Measurements from ENCODE around the gene TBCCD1. TPM values are rescaled to one million over a fixed set of nuclear protein-coding genes. Genes with fewer than 3 reads are reported as not detected.
"Not testable (repeated sequence)": the region's sequence is repeated elsewhere in the genome, so short reads cannot be mapped to it uniquely, and the experiment has no call there.

Gene TBCCD1
- total RNA-seq, 1 experiment from 2014 or later: 11.1 TPM

DNA sequence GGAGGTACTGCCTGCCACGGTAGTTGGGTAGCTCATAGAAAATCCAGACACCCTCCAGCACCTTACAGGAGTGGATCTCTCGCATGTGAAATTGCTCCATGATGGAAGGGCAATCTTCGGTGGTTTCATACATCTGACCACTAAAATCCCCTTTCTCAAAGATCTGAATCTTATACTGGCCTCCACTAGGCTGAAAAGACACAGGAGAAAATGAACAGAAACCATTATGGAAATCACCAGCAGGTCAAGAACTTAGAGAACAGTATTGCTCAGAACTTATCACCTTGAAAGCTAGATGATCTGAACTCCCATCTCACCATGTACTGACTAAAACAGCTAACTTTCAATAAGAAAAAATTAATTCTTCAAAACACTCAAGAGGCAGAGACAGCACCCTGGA lies 28.4 kb downstream of the TBCCD1 start:
- peaks cover 11% of the 10 kb centered on the region for H3K36me3 Mint-ChIP-seq (ENCODE audit: insufficient read depth, unreplicated experiment)
- H3K27ac Mint-ChIP-seq (ENCODE audit: low read depth, unreplicated experiment): no peak overlapping the region
- TF ChIP-seq, protein P1, sequence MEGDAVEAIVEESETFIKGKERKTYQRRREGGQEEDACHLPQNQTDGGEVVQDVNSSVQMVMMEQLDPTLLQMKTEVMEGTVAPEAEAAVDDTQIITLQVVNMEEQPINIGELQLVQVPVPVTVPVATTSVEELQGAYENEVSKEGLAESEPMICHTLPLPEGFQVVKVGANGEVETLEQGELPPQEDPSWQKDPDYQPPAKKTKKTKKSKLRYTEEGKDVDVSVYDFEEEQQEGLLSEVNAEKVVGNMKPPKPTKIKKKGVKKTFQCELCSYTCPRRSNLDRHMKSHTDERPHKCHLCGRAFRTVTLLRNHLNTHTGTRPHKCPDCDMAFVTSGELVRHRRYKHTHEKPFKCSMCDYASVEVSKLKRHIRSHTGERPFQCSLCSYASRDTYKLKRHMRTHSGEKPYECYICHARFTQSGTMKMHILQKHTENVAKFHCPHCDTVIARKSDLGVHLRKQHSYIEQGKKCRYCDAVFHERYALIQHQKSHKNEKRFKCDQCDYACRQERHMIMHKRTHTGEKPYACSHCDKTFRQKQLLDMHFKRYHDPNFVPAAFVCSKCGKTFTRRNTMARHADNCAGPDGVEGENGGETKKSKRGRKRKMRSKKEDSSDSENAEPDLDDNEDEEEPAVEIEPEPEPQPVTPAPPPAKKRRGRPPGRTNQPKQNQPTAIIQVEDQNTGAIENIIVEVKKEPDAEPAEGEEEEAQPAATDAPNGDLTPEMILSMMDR (IDR thresholded peaks at IDR 0.05; ENCODE audit: unreplicated experiment): no peak
- ChIA-PET POLR2A (interaction anchor here (1.6 kb wide), 1 partner anchor 27 kb away, joined by 3 read pairs; no protein-coding TSS in a partner anchor), CTCF (interaction anchor here (0.6 to 7.1 kb wide), 12 partner anchors 10 to 596 kb away, joined by 3 to 107 read pairs (median 18); no protein-coding TSS in a partner anchor)
- intact Hi-C loops (cut with micrococcal nuclease): no loop called here
- DNase-seq (ENCODE audit: unreplicated experiment): no peak
- BruUV-seq (replicated peaks): no TSS peak
- H3K27me3 Mint-ChIP-seq (ENCODE audit: insufficient read depth, unreplicated experiment): no peaks in the 10 kb centered on the region
- H3K4me1 Mint-ChIP-seq (ENCODE audit: insufficient read depth, unreplicated experiment): peaks cover 13% of the 10 kb centered on the region
- H3K4me3 Mint-ChIP-seq (ENCODE audit: unreplicated experiment): no peak overlapping the region
- no peaks in the 10 kb centered on the region for H3K9me3 Mint-ChIP-seq (ENCODE audit: unreplicated experiment)

DNA sequence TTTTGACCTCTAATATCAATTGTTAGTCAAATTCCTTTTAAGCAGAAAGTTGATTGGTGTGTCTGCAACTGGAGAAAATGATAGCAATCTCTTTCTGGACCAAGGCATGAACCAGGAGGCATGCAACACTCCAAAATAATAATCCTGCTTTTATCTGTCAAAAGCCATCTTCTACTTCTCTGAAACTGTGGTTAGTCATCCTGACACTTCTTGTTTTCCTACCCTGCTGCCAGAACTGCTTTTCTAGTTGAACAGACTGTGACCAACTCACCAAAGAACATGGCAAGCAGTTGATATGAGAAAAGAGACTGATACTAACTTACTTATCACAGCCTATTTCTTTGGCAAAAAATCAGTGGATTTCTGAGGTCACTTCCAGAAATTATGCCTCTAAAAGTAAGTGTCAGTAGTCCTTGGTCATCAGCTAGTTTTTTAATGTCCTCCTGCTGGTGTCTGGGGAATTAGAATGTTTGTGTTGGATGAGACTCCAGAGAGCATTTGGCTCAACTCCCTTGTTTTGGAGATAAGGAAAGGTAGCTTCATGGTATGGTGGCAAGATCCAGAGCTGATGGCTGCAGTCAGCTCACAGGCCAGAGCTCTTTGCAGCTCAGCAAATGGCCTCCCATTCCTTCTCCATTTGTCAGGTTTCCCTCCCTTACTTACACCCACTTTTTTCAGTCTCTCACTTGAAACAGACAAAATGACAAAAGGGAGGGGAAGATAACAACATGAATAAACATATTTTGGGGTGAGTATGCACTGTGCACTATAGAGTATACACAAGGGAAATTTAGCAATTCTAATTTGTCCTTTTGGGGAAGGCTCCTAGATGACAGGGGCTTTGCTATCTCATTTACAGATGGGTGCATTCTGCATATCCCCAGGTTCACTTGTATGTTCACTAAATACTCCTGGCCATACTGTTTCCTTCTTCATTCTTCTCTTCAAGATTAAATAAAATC lies 30.0 kb downstream of the TBCCD1 start:
- Mint-ChIP-seq H3K9me3 (ENCODE audit: unreplicated experiment) (no peaks in the 10 kb centered on the region), H3K27ac (ENCODE audit: low read depth, unreplicated experiment) (no peak overlapping the region), H3K4me3 (ENCODE audit: unreplicated experiment) (no peak overlapping the region), H3K36me3 (ENCODE audit: insufficient read depth, unreplicated experiment) (no peaks in the 10 kb centered on the region), H3K27me3 (ENCODE audit: insufficient read depth, unreplicated experiment) (no peaks in the 10 kb centered on the region), H3K4me1 (ENCODE audit: insufficient read depth, unreplicated experiment) (peaks cover 13% of the 10 kb centered on the region)
- TF ChIP-seq, protein P1 (IDR thresholded peaks at IDR 0.05; ENCODE audit: unreplicated experiment): no peak
- DNase-seq (ENCODE audit: unreplicated experiment): no peak
- intact Hi-C loops (cut with micrococcal nuclease): no loop called here
- ChIA-PET POLR2A (interaction anchor here (1.0 to 2.7 kb wide), 2 partner anchors 277 to 554 kb away, joined by 3 to 7 read pairs; no protein-coding TSS in a partner anchor), CTCF (interaction anchor here (0.5 to 7.1 kb wide), 9 partner anchors 80 to 594 kb away, joined by 3 to 80 read pairs (median 4); no protein-coding TSS in a partner anchor)
- BruUV-seq (replicated peaks): no TSS peak

GRCh38 chr3:186534113-186534669 lies 32.9 kb downstream of the TBCCD1 start:
- Mint-ChIP-seq H3K27me3 (ENCODE audit: insufficient read depth, unreplicated experiment) (no peaks in the 10 kb centered on the region), H3K36me3 (ENCODE audit: insufficient read depth, unreplicated experiment) (no peaks in the 10 kb centered on the region), H3K27ac (ENCODE audit: low read depth, unreplicated experiment) (no peak overlapping the region), H3K4me3 (ENCODE audit: unreplicated experiment) (no peak overlapping the region), H3K4me1 (ENCODE audit: insufficient read depth, unreplicated experiment) (no peaks in the 10 kb centered on the region), H3K9me3 (ENCODE audit: unreplicated experiment) (no peaks in the 10 kb centered on the region)
- ChIA-PET POLR2A (interaction anchor here (1.4 kb wide), 1 partner anchor 15 kb away, joined by 3 read pairs; no protein-coding TSS in a partner anchor), CTCF (interaction anchor here (0.6 to 3.3 kb wide), 6 partner anchors 13 to 551 kb away, joined by 3 to 24 read pairs (median 4); no protein-coding TSS in a partner anchor)
- BruUV-seq (replicated peaks): no TSS peak
- intact Hi-C loops (cut with micrococcal nuclease): no loop called here
- DNase-seq (ENCODE audit: unreplicated experiment): no peak
- TF ChIP-seq, protein P1 (IDR thresholded peaks at IDR 0.05; ENCODE audit: unreplicated experiment): no peak

DNA sequence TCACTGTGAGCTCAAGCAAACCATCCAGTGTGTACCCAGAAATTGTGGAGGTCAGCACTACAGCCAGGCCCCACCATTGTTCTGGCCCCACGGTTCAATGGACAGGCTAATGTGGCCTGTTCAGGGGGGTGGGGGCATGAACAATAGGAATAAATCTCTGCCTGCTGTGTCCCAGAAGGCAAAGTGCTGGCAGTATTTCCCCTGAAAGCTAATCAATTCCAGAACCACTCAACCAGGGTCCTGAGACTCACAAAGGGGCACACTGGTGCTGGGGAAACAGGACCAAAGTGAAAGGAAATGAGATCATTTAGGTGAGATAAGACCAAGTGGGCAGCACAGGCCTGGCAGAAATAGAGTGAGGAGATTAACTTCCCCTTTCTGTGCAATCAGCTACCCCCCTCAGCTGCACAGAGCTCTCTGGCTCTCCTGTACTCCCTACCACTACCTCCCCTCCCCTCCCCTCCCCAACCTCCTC lies 34.5 kb downstream of the TBCCD1 start:
- no TSS peak for BruUV-seq (replicated peaks)
- no peak overlapping the region for H3K4me3 Mint-ChIP-seq (ENCODE audit: unreplicated experiment)
- intact Hi-C loops (cut with micrococcal nuclease): no loop called here
- no peaks in the 10 kb centered on the region for H3K9me3 Mint-ChIP-seq (ENCODE audit: unreplicated experiment)
- no peak overlapping the region for H3K27ac Mint-ChIP-seq (ENCODE audit: low read depth, unreplicated experiment)
- no peaks in the 10 kb centered on the region for H3K27me3 Mint-ChIP-seq (ENCODE audit: insufficient read depth, unreplicated experiment)
- TF ChIP-seq, protein P1 (IDR thresholded peaks at IDR 0.05; ENCODE audit: unreplicated experiment): no peak
- no peaks in the 10 kb centered on the region for H3K4me1 Mint-ChIP-seq (ENCODE audit: insufficient read depth, unreplicated experiment)
- ChIA-PET CTCF (interaction anchor here (0.9 kb wide), 1 partner anchor 13 kb away, joined by 3 read pairs; no protein-coding TSS in a partner anchor), POLR2A (interaction anchor here (1.4 kb wide), 1 partner anchor 17 kb away, joined by 3 read pairs; no protein-coding TSS in a partner anchor)
- no peaks in the 10 kb centered on the region for H3K36me3 Mint-ChIP-seq (ENCODE audit: insufficient read depth, unreplicated experiment)
- no peak for DNase-seq (ENCODE audit: unreplicated experiment)

GRCh38 chr3:186531694-186532093 lies 35.4 kb downstream of the TBCCD1 start:
- H3K27ac Mint-ChIP-seq (ENCODE audit: low read depth, unreplicated experiment); H3K9me3 Mint-ChIP-seq (ENCODE audit: unreplicated experiment); intact Hi-C loops (cut with micrococcal nuclease); H3K36me3 Mint-ChIP-seq (ENCODE audit: insufficient read depth, unreplicated experiment); POLR2A ChIA-PET; H3K27me3 Mint-ChIP-seq (ENCODE audit: insufficient read depth, unreplicated experiment); H3K4me1 Mint-ChIP-seq (ENCODE audit: insufficient read depth, unreplicated experiment); DNase-seq (ENCODE audit: unreplicated experiment); H3K4me3 Mint-ChIP-seq (ENCODE audit: unreplicated experiment); BruUV-seq (replicated peaks): not testable (repeated sequence)
- CTCF ChIA-PET: interaction anchor here (0.6 kb wide), 1 partner anchor 8 kb away, joined by 4 read pairs; no protein-coding TSS in a partner anchor

Measured in MCF 10A (cell line).